Stimulated activated CD8-positive, alpha-beta memory T cell treated with anti-CD3 and anti-CD28 coated beads, Interleukin-15, amount 100 ng/mL, for 1 hour (primary cell): ENCODE data around the gene ADCY5.

Experiments used
- DNase-seq: peaks from one replicate; pipeline ENCODE4 v3.0.0-alpha.2; 2020; ENCODE audit warnings: low read depth

ADCY5 gene

DNA sequence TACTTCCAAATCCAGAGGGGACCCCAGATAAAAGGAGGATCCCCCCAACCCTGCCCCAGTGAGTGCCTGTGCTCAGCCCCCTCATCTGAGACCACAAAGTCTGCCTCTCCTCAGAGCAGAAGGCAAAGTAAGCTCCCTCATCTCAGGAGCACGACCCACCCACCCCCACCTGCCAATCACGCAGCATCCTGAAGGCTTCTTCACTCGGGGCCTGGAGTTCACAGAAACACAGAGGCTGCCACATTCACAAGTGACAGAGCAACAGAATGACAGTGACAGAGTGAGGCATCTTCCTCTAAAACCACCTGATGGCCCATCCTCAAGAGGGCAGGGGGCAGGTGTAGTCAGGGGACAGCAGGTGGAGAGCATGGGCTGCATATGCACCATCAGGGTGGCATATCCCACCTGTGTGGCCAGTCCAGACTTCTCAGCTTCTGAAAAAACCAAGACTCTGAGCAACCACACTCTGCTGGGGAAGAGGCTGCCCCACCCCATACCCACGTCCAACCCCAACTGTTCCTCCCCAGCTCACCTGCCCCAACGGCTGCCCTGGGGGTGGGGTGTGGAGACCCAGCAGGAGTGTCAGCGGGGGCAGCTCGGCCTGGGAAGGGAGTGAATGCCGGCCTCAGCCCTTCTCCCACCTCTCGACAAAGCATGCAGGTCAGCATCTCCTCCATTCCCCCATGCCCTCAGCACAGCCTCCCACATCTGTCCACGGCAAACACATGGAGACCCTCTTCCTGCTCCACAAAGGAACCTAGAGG, 19.3 kb downstream of the ADCY5 start:
- DNase-seq, result no peak

DNA sequence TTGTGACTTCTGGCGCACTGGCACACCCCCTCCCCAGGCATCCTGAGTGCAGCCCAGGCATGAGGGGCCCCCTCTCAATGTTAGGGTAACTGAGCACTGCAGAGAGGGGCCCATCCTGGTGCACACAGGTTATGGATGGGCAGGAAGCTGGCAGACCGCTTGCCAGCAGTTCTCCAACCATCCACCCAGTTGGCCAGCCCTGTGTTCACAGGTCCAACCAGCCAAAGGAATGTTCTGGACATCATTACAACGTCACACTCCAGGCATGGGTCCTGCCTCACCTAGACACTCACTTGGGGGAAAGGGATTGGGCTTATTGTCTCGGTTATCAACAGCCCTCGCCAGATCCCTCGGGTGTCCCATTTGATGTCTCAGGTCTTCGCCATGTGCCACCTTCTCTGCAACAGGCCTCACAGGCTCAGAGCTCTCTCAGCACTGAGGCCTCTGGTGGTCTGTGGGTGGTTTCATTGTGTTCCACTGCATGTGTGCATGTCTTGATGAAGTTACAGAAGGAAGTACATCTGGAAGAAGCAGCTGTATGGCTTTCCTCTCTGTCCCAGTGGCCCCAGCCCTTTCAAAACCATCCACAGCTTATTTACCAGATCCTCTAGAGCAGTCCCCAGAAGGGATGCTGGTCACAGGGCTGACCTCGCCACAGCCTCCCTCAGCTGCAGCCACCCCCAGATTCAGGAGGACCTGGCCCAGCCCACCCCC, 23.7 kb downstream of the ADCY5 start:
- no peak for DNase-seq

DNA sequence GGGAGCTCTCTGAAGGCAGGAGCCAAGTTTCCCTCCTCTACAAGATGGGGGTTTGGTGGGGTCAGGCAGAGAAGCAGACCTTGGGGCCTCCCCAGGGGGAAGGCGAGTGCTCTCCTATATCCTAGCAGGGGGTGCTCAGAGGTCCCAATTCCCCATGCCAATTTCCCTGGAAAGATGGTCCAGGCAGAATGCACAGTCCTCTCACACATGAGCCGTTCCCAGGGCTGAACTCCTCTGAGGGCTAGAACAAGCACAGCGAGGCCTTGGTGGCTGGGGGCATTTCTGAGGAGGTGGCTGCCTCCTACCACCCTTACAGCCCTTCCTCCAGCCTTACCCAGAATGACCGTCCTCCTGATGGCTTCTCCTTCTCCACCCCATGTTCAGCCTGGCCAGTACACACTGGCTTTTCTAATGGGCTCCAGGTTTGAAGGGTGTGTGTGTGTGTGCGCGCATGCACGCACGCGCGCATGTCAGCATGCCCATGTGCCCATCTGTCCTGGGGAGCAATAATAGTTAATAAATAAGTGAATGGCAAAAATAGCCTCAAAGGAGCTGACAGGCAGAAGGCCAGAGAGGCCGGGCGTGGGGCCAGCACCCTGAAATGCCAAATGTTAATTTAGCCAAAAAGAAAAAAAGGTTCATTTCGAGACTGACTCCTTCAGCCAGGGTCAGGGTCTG, 24.4 kb downstream of the ADCY5 start:
- no peak for DNase-seq

DNA sequence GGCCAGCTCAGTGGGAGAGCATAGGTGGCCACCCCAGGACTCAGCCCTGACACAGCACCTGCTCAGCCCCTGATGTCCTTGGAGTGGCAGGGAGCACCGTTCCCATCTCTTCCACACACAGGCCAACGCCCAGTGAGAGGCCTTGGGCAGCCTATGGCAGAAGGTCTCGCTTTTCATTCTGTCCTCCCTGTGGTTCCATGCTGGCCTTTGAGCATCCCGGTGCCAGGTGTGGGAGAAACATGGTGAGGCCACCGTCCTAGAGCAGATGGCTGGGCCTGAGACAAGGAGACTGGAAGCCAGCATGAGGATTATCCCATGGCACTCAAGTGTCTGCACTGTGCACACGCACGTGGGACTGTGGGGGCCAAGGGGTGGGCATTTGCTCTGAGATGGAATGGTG, 25.1 kb downstream of the ADCY5 start:
- no peak for DNase-seq

DNA sequence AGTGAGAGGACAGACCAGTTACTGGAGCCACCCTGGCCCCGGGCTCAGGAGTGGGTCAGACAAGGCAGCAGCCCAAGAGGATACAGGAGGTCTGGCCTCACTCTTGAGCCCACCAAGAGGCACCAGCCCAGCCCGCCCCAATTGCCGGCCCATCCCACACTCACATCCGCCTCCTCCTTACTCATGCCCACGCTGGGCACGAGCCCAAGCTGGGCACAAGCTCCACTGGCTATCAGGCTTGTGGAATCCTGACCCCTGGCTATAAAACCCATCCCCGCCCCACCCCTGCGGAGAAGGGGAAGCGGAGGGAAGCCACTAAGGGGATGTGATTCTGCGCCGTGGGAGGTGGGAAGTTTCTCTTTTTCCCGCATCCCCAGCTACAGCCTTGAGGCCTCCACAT, 25.9 kb downstream of the ADCY5 start:
- no peak for DNase-seq

DNA sequence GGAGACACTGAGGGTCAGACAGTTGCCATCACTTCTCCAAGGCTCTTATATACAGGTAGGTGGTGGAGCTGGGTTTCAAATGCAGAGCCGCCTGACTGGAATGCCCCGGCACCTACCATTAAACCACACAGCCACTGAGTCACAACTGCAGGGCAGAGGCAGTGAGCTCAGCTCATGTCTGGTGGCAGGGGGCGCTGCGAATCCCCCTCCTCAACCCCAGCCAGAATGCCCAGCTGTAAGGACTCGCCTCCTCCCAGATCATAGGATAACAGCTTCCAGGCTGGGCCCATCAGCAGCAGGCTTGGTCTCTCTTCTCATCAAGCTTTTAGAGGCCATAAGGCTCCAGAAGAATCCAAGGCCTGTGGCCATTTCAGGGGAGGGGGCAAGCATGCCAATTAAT, 26.4 kb downstream of the ADCY5 start:
- DNase-seq, result no peak

DNA sequence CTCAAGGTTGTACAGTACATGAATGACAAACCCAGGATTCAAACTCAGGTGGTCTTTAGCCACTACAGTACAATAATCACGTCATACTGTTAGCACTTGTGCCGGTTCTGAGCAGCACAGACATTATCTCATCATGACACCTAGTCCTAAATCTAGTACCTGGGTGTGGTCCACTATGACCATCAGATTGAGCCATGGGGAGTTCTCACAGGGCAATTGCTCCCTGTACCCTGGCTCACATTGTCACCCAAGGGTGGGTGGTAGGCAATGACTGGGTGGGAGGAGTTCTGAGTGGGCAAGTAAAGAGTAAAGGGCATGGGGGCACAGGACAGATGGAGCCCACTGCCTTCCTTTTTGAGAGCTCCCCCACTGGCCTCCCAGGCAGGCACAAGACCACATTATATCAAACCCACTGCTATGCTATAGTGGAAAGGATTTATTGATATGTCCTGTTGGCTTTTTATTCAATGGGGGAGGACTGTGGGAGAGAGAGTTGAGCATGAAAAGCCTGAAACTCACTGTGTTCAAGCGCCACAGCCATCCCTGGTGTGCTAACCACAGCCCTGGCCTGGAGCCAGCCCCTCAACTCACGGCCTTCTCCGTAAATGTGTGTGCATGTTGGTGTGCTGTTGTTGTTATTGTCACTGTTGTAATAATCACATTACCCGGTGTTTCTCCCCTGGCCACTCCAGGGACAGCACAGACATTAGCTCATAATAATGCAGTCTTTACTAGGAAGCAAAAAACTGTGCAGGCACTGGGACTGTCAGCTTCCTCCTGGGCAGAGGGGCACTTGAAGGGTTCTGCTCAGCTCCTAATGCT, 27.3 kb downstream of the ADCY5 start:
- DNase-seq, result no peak

DNA sequence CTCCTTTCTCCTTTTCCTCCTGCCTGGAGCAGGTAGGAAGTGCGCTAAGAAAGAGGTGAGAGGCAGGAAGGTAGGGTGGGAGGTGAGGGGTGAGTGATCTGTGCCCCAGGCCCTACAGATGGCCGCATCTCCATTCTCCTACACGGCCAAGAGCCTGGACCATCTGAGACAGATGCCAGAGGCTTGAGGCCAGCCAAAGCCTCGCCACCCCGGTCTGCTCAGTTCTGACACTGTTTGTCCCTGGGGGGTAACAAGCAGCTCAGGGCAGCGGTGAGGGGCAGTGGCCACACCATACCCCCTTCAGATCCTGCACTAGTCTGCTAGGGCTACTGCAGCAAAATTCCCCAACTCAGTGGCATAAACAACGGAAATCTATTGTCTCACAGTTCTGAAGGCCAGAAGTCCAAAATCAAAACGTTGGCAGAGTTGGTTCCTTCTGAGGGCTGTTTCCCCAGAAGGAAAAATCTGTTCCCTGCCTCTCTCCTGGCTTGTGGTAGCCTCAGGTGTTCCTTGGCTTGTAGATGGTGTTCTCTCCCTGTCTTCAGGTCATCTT, 28.4 kb downstream of the ADCY5 start:
- no peak for DNase-seq

DNA sequence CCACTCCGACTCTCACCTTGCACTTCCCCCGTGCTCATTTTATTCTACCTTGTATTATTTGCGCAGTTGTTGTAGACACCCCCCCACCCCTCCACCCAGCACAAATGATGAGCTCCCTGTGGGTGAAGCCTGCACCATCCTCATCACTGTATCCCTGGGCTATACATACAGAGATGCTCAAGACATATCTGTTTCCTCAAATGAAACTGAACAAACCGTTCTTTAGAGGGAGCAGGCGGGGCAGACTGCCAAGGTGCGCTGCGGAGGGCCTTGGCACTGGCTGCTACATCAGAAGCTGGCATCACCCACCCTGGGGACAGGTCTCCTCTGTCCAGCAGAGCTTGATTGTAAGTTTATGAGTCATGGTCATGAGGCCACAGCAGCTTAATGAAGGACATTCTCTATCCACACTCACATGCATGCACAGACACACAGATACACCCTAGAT, 29.0 kb downstream of the ADCY5 start:
- DNase-seq, result no peak

DNA sequence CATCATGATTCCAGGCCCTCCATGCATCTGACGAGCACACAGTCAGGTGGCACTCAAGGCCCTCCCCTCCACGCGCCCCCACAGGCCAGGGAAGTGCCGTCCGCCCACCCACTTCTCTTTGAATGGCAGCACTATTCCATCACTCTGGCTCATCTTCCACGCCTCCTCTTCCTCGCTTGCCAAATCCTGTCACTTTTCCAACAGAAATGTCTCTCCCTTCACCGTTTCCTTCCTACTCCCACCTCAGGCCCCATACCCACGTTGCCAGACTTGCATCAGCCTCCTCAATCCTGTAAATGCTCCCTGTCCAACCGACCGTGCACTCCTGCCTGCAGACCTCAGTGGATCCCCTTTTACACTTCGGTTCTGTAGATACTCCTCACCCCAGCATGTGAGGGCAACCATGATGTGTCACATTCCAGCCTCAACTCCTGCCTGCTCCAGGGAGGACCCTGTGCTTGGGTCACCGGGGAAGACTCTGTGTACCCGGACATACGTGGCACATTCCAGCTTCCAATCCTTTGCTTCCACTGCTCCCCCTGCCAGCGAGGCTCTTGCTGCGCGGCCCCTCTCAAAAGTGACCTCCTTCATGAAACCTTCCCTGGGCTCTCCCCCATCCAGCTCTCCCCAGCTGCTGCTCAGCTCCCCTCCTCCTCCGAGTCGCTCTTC, 29.6 kb downstream of the ADCY5 start:
- DNase-seq, result no peak

DNA sequence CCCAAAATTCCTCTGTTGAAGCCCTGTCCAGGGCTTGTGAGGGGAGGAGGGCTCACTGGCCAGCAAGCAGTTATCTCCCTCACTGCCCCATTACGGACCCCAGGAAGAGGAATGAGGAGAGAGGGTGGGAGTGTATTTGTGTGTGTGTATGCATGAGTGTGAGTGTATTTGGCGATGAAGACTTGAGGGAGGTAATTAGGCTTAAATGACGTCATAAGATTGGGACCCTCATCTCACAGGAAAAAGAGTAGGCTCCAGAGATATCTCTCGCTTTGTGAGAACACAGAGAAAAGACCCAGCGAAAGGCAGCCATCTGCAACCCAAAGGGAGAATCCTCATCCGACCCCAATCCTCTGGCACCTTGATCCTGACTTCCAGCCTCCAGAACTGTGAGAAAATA, 32.2 kb downstream of the ADCY5 start:
- no peak for DNase-seq

DNA sequence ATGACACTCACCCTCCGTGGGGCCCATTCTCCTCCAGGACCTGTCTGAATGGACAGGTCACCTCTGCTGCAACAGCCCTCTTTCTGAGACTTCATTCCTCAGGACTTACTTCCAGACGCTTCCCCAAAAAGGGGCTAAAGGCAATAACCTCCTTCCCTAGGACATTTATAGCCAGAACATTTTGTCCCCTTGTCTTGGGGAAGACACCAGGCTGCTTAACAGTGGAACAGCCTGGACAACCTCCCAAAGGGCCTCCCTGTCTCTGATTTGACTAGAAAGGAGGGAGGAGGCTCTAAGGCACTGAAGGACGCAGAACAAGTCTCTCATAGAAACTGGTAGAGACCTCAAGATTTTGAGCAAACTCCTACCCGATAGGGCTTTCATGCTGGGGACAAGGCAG, 32.7 kb downstream of the ADCY5 start:
- DNase-seq, result no peak

DNA sequence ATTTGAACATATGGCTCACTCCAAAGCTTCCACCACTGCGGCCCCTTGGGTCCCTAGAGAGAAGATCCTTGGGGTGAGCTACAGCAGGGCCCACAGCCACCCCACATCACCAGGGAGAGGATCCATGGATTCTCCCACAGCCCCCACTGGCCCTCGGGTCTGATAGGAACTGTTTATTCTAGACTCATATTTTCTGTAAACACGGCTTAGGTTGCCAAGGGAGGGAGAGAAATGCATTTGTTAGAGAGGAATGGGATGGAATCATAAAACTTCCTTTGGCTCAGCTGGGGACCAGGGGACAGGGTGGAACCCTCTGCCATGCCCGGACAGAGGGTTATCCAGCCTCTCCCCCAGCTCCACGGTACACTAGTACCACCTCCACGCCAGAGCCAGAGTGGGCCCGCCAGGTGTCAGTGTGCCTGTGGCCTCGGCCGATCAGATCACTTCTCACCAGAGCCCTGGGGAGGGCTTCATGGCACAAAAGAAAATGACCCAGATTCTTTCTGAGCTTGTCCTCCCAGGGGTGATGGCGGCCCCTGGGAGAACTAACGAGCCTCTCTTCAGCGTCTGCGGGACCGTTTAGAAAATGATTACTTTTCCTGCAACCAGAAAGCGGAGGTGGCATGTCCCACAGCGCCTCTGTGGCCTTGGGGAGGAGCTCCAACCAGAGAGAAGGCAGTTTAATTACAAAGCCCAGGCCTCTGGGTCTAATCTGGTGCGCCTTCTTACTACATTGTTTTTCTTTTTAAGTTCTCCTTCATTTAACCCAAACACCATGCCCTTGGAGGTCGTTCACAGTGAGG, 33.7 kb downstream of the ADCY5 start:
- no peak for DNase-seq

DNA sequence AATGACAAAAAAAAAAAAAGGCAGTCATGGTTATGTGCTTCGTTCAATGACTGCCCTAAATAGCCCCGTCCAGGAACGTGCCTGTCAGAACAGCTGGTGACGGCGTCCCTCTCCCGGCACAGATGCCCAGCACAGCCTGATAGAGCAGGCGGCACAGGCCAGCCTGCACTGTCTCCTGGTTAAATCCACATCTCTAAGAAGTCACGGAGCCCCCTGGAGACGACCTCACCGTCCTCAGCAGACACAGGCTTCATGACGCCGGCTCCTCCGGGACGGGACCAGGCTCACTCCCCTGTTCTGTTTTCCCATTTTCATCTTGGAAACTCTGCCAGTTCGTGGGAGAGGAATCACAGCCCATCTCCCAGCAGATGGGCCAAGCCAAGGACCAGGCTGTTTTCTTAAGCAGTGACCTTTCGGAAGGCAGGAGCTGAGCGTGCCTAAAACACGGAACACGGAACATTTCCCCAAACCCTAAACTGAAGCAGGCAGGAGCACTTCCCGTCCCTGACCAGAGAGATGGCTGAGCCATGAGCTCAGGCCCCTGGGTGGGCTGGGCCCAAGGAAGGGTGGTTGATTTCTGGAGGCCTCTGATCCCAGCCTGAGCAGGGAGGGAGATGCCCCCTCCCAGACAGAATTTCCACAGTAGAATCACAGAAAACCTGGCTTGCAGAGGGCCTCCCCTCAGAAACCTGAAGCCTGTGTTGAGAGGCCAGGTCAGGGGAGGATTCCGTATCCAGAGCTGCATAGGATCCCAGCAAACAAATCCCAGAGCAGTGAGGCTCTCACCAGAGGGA, 35.9 kb downstream of the ADCY5 start:
- no peak for DNase-seq

DNA sequence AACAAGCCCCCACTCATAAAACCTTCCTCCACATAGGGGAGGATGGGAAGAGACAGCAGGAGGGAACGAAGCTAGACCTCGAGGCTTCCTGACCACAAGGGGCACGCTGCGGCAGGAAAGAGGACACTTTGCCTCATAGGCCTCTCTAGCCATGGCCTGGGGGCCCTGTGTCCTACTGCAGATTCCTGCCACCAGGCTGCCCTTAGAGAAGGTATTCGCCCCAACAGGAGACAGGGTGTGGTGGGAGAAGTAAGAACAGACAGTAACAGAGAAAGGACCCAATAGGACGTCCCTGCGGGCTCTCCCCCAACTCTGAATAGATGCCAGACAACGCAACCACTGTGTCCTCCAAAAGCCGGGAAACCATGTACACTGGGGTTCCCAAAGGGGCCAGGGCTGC, 36.8 kb downstream of the ADCY5 start:
- no peak for DNase-seq

DNA sequence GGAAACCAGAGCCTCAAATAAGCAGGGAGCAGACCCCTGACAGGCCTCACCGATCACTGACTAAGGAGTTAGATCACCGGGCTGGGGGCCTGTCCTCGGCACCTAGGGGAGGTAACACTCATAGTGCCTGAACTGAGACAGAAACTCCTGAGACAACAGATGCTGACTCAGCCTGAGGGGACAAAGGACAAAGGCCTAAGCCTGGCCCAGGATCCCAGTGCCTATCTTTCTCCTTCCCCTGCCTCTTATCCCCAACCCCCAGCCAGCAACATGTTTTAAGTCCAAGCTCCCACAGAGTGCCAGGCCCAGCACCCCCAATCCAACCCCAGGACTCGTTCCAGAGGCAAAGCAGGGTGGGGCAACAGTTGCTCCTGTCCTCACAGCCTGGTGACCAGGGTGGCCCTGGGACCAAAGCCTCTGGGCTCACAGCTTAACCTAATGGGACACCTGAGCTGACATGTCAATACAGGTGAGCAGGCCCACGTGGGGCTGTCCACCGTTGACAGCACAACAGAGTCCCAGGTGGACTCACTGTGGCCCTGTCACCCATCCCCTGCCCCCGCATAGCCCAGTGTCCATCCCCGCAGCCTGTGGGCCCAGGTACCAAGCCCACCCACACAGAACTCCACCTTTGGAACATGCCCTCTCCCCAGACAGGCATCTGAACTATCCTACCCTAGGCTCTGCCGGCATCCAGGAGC, 37.4 kb downstream of the ADCY5 start:
- DNase-seq, result no peak

DNA sequence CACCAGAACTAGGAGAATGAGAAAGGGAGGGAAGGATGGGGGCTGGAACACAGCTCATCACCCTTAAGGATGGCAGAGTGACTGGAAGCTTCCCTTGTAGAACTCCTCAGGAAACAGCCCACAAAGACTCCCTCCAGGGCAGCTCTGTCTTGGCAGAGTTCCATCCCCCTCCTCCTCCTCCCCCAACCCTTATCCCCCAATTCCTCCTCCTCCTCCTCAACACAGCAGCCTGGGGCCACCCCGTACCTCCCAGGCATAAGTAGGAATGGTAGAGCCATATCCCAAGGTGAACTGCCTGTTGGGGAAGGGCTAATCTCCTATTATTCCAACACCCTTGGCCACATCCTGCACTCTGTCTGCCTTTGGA, 38.8 kb downstream of the ADCY5 start:
- no peak for DNase-seq

DNA sequence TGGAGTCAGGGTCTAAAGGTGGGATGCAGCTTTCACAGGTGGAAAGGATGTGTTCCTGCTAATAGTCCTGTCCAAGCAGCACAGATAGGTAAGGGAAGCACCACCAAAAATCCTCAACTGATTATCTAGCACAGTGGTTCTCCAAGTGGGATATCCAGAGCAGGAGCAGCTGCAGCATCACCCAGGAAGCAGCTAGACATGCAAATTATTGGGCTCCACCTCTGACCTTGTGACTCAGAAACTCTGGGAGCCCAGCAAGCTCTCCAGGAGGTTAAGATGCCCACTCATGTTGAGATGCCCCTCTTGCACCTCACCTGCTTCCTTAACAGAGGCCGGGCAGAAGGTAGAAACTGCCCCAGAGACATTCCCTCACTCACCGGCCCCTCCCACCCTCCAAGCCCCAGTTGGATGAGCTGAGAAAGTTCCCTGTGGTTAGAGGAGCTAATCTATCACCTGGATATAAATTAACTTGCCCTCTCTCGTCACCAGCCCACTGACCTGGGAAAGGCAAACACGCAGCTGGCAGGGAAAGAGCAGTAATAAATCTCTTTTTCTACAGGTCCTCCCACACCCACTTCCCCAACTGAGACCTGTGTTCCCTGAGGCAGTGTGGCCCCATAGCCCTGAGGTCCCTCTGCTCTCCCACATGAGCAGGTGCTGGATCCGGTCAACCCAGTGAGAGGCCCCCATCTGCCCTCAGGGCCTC, 39.3 kb downstream of the ADCY5 start:
- DNase-seq, result no peak

DNA sequence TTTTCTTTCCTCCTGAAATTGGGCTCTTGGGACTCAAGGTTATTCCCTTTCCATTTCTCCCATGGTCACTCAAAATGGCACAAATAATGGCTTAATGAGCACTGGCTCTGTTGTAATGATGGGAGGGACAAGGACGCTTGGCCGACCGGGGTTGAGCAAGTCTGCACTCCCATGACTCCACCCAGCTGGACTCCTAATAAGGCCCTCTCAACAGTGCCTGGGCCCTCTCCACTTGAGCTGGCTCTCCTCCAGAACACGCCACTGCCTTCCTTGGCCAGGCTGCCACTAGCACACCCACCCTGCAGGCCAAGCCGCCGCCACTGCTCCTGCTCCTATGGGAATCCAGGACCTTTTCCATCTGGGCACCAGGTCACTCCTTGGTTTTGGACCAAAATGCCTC, 42.3 kb downstream of the ADCY5 start:
- DNase-seq, result no peak
